CD4-positive, alpha-beta memory T cell (primary cell): Measurements from ENCODE around the gene TYROBP. TPM values are rescaled to one million over a fixed set of nuclear protein-coding genes. Genes with fewer than 3 reads are reported as not detected.
A peak's percentile ranks its signal among the peaks of the same experiment; 100 is the strongest.

Experiments
- CTCF ChIA-PET: fragments of 350-600 bp; sonication (Branson Sonifier 250); formaldehyde crosslinking; loops from one replicate; lab custom pipeline; 2021; ENCODE audit warnings: inconsistent platforms; ENCODE audit not compliant: partially characterized antibody; lab: Charles Lee
- POLR2A ChIA-PET: fragments of 350-600 bp; sonication (Branson Sonifier 250); formaldehyde crosslinking; loops from one replicate; lab custom pipeline; 2021; ENCODE audit not compliant: partially characterized antibody; lab: Charles Lee
- DNase-seq, 5 donors: peaks; one replicate each; pipeline versions ENCODE4 v3.0.0 to v3.0.0-alpha.2; 2020 to 2022; ENCODE audit warnings: mixed read lengths in 1 of 5
- H3K27ac ChIP-seq: one replicate; pipeline ENCODE4 v1.7.0; 2013; ENCODE audit warnings: low read depth, low read length
- H3K27me3 ChIP-seq: 2 replicates; pipeline ENCODE4 v1.7.0; 2013; ENCODE audit warnings: mild to moderate bottlenecking, low read length, moderate library complexity; ENCODE audit not compliant: insufficient read depth
- H3K36me3 ChIP-seq: 2 replicates; pipeline ENCODE4 v1.7.0; 2013; ENCODE audit warnings: mild to moderate bottlenecking, low read length, moderate library complexity; ENCODE audit not compliant: insufficient read depth
- H3K4me1 ChIP-seq: 2 replicates; pipeline ENCODE4 v1.7.0; 2013; ENCODE audit warnings: mild to moderate bottlenecking, low read length, moderate library complexity; ENCODE audit not compliant: insufficient read depth
- H3K4me3 ChIP-seq, 2 donors: one replicate each; pipeline ENCODE4 v1.7.0; 2013; ENCODE audit warnings: low read length in 2 of 2, mild to moderate bottlenecking in 1 of 2
- H3K9me3 ChIP-seq, 2 donors: one replicate each; pipeline ENCODE4 v1.7.0; 2013; ENCODE audit warnings: low read length in 2 of 2, control low read depth in 1 of 2; ENCODE audit not compliant: control insufficient read depth in 1 of 2
- H3K27ac Mint-ChIP-seq, 7 donors: one replicate each; pipeline ENCODE4 v1.8.0; 2020 to 2021; ENCODE audit warnings: mixed read lengths in 7 of 7, mild to moderate bottlenecking in 6 of 7, inconsistent platforms in 3 of 7, moderate library complexity in 3 of 7
- H3K27me3 Mint-ChIP-seq, 2 donors: one replicate each; pipeline ENCODE4 v1.8.0; 2020 to 2021; ENCODE audit warnings: mixed read lengths in 2 of 2
- H3K36me3 Mint-ChIP-seq, 2 donors: one replicate each; pipeline ENCODE4 v1.8.0; 2020 to 2021; ENCODE audit warnings: mixed read lengths in 2 of 2, inconsistent platforms in 1 of 2, mild to moderate bottlenecking in 1 of 2
- H3K4me1 Mint-ChIP-seq, 4 donors: one replicate each; pipeline ENCODE4 v1.8.0; 2020 to 2021; ENCODE audit warnings: mixed read lengths in 4 of 4, mild to moderate bottlenecking in 1 of 4
- H3K4me3 Mint-ChIP-seq, 8 donors: one replicate each; pipeline ENCODE4 v1.8.0; 2020 to 2021; ENCODE audit warnings: mixed read lengths in 8 of 8, mild to moderate bottlenecking in 7 of 8, moderate library complexity in 6 of 8, inconsistent platforms in 3 of 8
- H3K9me3 Mint-ChIP-seq, 8 donors: one replicate each; pipeline ENCODE4 v1.8.0; 2020 to 2021; ENCODE audit warnings: mixed read lengths in 8 of 8, mild to moderate bottlenecking in 5 of 8, inconsistent platforms in 3 of 8, moderate library complexity in 1 of 8
- intact Hi-C: fragments of 100-400 bp; cut with micrococcal nuclease; formaldehyde crosslinking; loops from one replicate; pipeline ENCODE4 v1.15.1; 2023
- polyA plus RNA-seq, 2 donors: library from polyadenylated mRNA; unstranded; fragments of 300-500 nt; fragmentation: Illumina TruSeq; gene quantifications; one replicate each; pipeline ENCODE4 v1.2.3, GENCODE V29; 2021
- total RNA-seq, 2 experiments: library from RNA; stranded (reverse); gene quantifications; one replicate each; pipeline ENCODE4 v1.2.3, GENCODE V29; 2021

TYROBP gene
- total and polyA plus RNA-seq, 4 experiments from 2014 or later = 2.3 to 17.3 (median 7.6) TPM

DNA sequence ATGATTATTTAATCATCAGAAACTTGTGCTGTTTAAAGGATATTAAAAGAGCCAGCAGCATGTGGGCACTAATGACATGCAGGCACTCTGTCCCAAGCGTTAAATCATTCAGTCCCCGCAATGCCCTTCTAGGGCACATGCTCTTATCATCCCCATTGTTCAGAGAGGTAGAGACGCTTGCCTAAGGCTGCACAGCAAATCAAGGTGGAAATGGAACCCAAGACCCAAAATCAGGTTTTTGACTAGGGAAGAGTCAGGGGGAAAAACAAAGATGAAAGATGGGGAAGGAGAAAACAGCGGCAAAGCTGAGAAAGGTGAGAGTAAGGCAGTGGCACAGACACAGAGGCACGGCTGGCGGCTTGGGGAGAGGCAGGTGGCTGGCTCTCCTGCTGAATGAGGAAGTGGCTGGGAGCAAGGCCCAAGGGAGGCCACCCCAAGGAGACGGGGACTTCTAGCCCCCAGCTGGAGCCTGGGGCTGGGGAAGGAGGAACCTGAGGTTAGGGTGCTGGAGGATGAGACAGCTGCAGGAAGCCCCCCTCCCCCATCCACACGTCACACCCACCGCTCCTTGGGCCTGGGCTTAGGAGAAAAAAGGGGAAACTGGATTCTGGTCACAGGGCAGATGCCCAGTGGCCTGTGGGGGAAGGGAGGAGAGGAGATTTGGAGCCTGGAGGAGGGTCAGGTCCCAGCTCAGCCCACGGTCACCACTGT lies 1.0 kb upstream of the TYROBP start:
- H3K27ac Mint-ChIP-seq = peak overlapping the region in 3 of 7 donors; percentile 63 to 93 (median 81)
- H3K36me3 Mint-ChIP-seq = no peaks in the 10 kb centered on the region
- no peak overlapping the region for H3K4me3 Mint-ChIP-seq
- Histone ChIP-seq H3K9me3 (no peaks in the 10 kb centered on the region), H3K27me3 (no peaks in the 10 kb centered on the region), H3K4me1 (peaks cover 19% of the 10 kb centered on the region), H3K36me3 (no peaks in the 10 kb centered on the region), H3K27ac (no peak overlapping the region), H3K4me3 (no peak overlapping the region)
- intact Hi-C loops = no loop called here
- H3K9me3 Mint-ChIP-seq = no peaks in the 10 kb centered on the region
- ChIA-PET POLR2A (interaction anchor here (0.8 kb wide), 1 partner anchor 9 kb away, joined by 3 read pairs; the partner anchor contains the start of gene NFKBID), CTCF (interaction anchor here (1.3 kb wide), 1 partner anchor 22 kb away, joined by 4 read pairs; no protein-coding TSS in a partner anchor)
- peaks cover 11 to 34% (median 18%) of the 10 kb centered on the region in 4 donors for H3K4me1 Mint-ChIP-seq
- H3K27me3 Mint-ChIP-seq = no peaks in the 10 kb centered on the region
- no peak for DNase-seq

DNA sequence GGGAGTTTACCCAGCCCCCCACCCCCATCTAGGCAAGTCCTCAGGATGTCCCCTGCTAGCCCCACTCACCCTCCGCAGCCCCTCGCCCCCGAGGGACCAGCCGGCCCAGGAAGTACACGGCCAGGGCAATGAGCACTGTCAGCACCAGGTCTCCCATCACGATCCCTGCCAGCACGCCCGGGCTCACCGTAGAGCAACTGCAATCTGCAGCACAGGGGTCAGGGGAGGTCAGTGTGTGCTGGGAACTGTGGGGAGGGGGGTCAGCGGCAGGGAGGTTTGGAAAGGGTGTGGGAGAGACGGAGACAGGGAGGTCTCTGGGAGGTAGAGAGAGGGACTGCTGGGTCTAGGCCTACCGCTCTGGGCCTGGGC lies 734 bp downstream of the TYROBP start:
- peaks cover 0 to 9% of the 10 kb centered on the region in 2 donors for H3K36me3 Mint-ChIP-seq
- H3K27me3 ChIP-seq = no peaks in the 10 kb centered on the region
- H3K27ac Mint-ChIP-seq = peak overlapping the region in 1 of 7 donors; percentile 66
- peaks cover 34% of the 10 kb centered on the region for H3K4me1 ChIP-seq
- no peak overlapping the region for H3K4me3 Mint-ChIP-seq
- no peaks in the 10 kb centered on the region for H3K27me3 Mint-ChIP-seq
- no peaks in the 10 kb centered on the region for H3K9me3 ChIP-seq
- no peaks in the 10 kb centered on the region for H3K9me3 Mint-ChIP-seq
- peaks cover 15 to 50% (median 34%) of the 10 kb centered on the region in 4 donors for H3K4me1 Mint-ChIP-seq
- intact Hi-C loops = no loop called here
- CTCF ChIA-PET = no interaction called here
- DNase-seq = no peak
- POLR2A ChIA-PET = interaction anchor here (5.2 kb wide), 1 partner anchor 23 kb away, joined by 73 read pairs; no protein-coding TSS in a partner anchor
- no peak overlapping the region for H3K27ac ChIP-seq
- H3K36me3 ChIP-seq = no peaks in the 10 kb centered on the region
- no peak overlapping the region for H3K4me3 ChIP-seq

DNA sequence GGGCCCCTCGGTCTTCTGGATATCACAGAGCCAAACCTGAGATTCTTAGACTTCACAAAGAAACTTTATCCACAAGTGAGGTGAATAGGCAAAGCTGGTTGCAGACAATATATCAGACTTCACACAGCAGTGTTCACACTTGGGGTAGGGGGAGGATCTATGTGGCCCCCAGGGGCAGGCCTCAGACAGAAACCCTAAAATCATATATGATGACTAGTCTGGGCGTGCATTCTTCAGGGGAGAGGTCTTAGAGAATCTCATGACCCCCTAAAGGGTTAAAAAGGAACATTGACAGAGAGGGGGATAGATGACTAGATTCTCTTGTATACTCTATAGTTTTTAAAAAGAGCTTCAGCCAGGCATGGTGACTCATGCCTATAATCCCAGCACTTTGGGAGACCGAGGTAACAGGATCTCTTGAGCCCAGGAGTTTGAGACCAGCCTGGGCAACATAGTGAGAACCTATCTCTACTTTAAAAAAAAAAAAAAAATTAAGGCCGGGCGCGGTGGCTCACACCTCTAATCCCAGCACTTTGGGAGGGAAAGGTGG lies 2.8 kb downstream of the TYROBP start:
- no peak overlapping the region for H3K27ac ChIP-seq
- no peaks in the 10 kb centered on the region for H3K9me3 ChIP-seq
- peak overlapping the region in 1 of 8 donors; percentile 79 for H3K4me3 Mint-ChIP-seq
- intact Hi-C loops = no loop called here
- peaks cover 0 to 14% of the 10 kb centered on the region in 2 donors for H3K36me3 Mint-ChIP-seq
- H3K27me3 Mint-ChIP-seq = no peaks in the 10 kb centered on the region
- H3K4me1 ChIP-seq = peaks cover 42% of the 10 kb centered on the region
- H3K9me3 Mint-ChIP-seq = no peaks in the 10 kb centered on the region
- no peak for DNase-seq
- H3K4me1 Mint-ChIP-seq = peaks cover 23 to 62% (median 43%) of the 10 kb centered on the region in 4 donors
- H3K27ac Mint-ChIP-seq = peak overlapping the region; percentile 75 to 99 (median 92)
- H3K27me3 ChIP-seq = no peaks in the 10 kb centered on the region
- ChIA-PET CTCF (interaction anchor here (1.0 to 3.8 kb wide), 3 partner anchors 23 to 54 kb away, joined by 3 to 13 read pairs (median 3); no protein-coding TSS in a partner anchor), POLR2A (interaction anchor here (1.6 to 5.2 kb wide), 4 partner anchors 12 to 25 kb away, joined by 6 to 73 read pairs (median 11); no protein-coding TSS in a partner anchor)
- H3K4me3 ChIP-seq = no peak overlapping the region
- H3K36me3 ChIP-seq = no peaks in the 10 kb centered on the region

DNA sequence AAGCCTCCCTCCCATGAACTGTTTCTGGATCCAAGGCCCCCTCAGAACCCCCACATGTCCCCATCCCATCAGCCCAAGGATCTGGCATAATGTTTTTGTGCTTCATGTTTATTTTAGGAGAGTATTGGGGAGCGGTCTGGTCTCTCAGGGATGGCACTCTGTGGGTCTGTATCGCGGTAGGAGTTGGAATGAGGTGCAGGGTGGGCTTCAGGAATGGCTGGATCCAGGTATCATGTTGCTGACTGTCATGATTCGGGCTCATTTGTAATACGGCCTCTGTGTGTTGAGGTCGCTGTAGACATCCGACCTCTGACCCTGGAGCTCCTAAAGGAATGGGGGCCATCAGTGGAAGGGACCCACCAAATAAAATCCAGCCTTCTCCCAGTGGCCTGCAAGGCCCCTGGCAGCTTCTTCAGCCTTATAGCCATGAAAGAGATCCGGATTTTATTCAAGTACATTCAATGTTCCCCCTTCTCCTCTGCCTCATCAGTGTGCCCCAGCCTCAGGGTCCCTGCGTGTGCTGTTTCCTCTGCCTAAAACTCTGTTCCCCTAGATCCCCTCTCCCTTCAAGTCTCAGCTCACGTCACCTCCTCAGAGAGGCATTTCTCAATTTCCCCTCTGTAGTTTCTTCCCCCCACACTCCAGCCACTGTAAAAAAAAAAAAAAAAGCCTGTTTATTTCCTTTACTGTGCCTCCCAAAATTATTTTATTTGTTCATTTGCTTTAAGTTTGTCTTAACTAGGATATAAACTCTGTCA lies 3.6 kb downstream of the TYROBP start:
- no peak overlapping the region for H3K4me3 ChIP-seq
- POLR2A ChIA-PET = interaction anchor here (1.4 to 5.2 kb wide), 7 partner anchors 7 to 159 kb away, joined by 4 to 73 read pairs (median 9); partner anchors contain the start of genes PSENEN and U2AF1L4
- H3K4me1 Mint-ChIP-seq = peaks cover 23 to 70% (median 43%) of the 10 kb centered on the region in 4 donors

DNA sequence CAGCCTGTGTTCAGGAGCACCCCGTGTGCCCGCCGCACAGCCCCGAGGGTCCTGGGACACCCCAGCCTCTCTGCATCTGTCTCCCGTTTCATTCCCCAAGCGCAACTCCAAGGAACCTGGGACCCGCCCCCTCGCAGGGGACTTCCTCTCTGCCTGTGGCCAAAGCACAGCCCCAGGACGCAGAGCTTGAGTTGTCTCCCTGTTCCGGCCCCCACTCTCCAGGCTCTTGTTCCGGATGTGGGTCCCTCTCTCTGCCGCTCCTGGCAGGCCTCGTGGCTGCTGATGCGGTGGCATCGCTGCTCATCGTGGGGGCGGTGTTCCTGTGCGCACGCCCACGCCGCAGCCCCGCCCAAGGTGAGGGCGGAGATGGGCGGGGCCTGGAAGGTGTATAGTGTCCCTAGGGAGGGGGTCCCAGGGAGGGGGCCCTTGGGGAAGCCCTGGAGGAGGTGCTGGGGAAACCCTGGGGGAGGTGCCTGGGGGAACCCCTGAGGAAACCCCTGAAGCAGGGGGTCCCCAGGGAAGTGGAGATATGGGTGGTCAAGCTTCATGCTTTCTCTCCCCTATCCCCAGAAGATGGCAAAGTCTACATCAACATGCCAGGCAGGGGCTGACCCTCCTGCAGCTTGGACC lies 4.4 kb downstream of the TYROBP start:
- H3K4me3 Mint-ChIP-seq = peak overlapping the region; percentile 88 to 100 (median 99)
- Histone ChIP-seq H3K27me3 (no peaks in the 10 kb centered on the region), H3K4me1 (peaks cover 38% of the 10 kb centered on the region), H3K36me3 (no peaks in the 10 kb centered on the region), H3K27ac (peak overlapping the region; percentile 100), H3K4me3 (peak overlapping the region; percentile 92 to 96), H3K9me3 (no peaks in the 10 kb centered on the region)
- H3K27ac Mint-ChIP-seq = peak overlapping the region; percentile 92 to 99 (median 98)
- ChIA-PET POLR2A (interaction anchor here (0.7 to 5.2 kb wide), 15 partner anchors 8 to 159 kb away, joined by 3 to 73 read pairs (median 6); partner anchors contain the start of genes LIN37, PSENEN and U2AF1L4), CTCF (interaction anchor here (0.5 to 3.8 kb wide), 4 partner anchors 22 to 314 kb away, joined by 3 to 13 read pairs (median 5); no protein-coding TSS in a partner anchor)
- DNase-seq = peak; percentile 88 to 95 (median 91)
- peaks cover 2 to 24% of the 10 kb centered on the region in 2 donors for H3K36me3 Mint-ChIP-seq
- intact Hi-C loops = loop anchor here (1.0 to 5.0 kb wide), 3 partner anchors 21 to 691 kb away; partner anchors contain the start of genes PSENEN and U2AF1L4
- no peaks in the 10 kb centered on the region for H3K27me3 Mint-ChIP-seq
- no peaks in the 10 kb centered on the region for H3K9me3 Mint-ChIP-seq
- peaks cover 20 to 71% (median 40%) of the 10 kb centered on the region in 4 donors for H3K4me1 Mint-ChIP-seq

More for the DNA sequence above, 3.6 kb downstream of the TYROBP start:
- Mint-ChIP-seq H3K27me3 (no peaks in the 10 kb centered on the region), H3K9me3 (no peaks in the 10 kb centered on the region), H3K4me3 (peak overlapping the region in 7 of 8 donors; percentile 26 to 79 (median 63)), H3K27ac (peak overlapping the region; percentile 92 to 99 (median 98)), H3K36me3 (peaks cover 0 to 16% of the 10 kb centered on the region in 2 donors)
- Histone ChIP-seq H3K27ac (peak overlapping the region; percentile 100), H3K36me3 (no peaks in the 10 kb centered on the region), H3K9me3 (no peaks in the 10 kb centered on the region), H3K4me1 (peaks cover 42% of the 10 kb centered on the region), H3K27me3 (no peaks in the 10 kb centered on the region)
- intact Hi-C loops = loop anchor here (5.0 kb wide), 1 partner anchor 692 kb away; no protein-coding TSS in a partner anchor
- CTCF ChIA-PET = interaction anchor here (0.5 to 3.8 kb wide), 3 partner anchors 27 to 313 kb away, joined by 3 to 13 read pairs (median 3); no protein-coding TSS in a partner anchor
- no peak for DNase-seq

DNA sequence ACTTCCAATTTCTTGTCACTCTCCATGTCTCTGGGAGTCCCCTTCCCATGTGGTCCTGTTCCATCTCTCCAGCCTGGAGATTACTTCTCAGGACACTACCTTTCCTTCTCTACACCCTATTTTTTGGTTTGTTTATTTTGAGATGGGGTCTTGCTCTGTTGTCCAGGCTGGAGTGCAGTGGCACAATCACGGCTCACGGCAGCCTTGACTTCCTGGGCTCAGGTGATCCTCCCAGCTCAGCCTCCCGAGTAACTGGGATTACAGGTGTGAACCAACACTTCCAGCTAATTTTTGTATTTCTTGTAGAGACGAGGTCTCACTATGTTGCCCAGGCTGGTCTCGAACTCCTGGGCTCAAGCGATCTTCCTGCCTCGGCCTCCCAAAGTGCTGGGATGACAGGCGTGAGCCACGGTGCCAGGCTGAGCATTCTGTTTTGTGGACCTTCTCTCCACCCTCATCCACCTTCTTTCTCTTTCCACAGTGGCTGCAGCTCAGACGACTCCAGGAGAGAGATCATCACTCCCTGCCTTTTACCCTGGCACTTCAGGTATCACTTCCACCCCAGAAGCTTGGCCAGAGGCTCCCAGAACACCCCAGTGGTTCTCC lies 5.1 kb downstream of the TYROBP start:
- Mint-ChIP-seq H3K4me3 (peak overlapping the region; percentile 88 to 100 (median 99)), H3K27me3 (no peaks in the 10 kb centered on the region), H3K9me3 (no peaks in the 10 kb centered on the region), H3K36me3 (peaks cover 3 to 25% of the 10 kb centered on the region in 2 donors), H3K27ac (peak overlapping the region; percentile 92 to 99 (median 98)), H3K4me1 (peaks cover 20 to 73% (median 43%) of the 10 kb centered on the region in 4 donors)
- no peaks in the 10 kb centered on the region for H3K36me3 ChIP-seq
- CTCF ChIA-PET = interaction anchor here (1.0 to 3.8 kb wide), 3 partner anchors 22 to 28 kb away, joined by 5 to 13 read pairs (median 5); no protein-coding TSS in a partner anchor
- H3K9me3 ChIP-seq = no peaks in the 10 kb centered on the region
- POLR2A ChIA-PET = interaction anchor here (0.7 to 5.2 kb wide), 14 partner anchors 9 to 158 kb away, joined by 3 to 73 read pairs (median 5); partner anchors contain the start of genes LIN37, PSENEN and U2AF1L4
- peaks cover 44% of the 10 kb centered on the region for H3K4me1 ChIP-seq
- H3K4me3 ChIP-seq = peak overlapping the region; percentile 92 to 96
- H3K27me3 ChIP-seq = no peaks in the 10 kb centered on the region
- DNase-seq = no peak
- intact Hi-C loops = loop anchor here (1.0 to 5.0 kb wide), 3 partner anchors 21 to 691 kb away; partner anchors contain the start of genes PSENEN and U2AF1L4
- H3K27ac ChIP-seq = peak overlapping the region; percentile 100
